GM12891 (cell line): ENCODE data around the gene GIGYF2.

Experiments used
- POLR2A ChIP-seq: IDR thresholded peaks from 2 replicates; pipeline ENCODE4 v1.6.1; 2011; ENCODE audit warnings: low read depth, low read length, control low read depth
- POLR2AphosphoS5 ChIP-seq: IDR thresholded peaks from 2 replicates; pipeline ENCODE4 v1.6.1; 2011; ENCODE audit warnings: low read depth, low read length, control low read depth
- POU2F2 ChIP-seq: IDR thresholded peaks from 2 replicates; pipeline ENCODE4 v1.6.1; 2011; ENCODE audit warnings: low read depth, mild to moderate bottlenecking, control low read depth, low read length, moderate library complexity
- SPI1 ChIP-seq: IDR thresholded peaks from 2 replicates; pipeline ENCODE4 v1.6.1; 2011; ENCODE audit warnings: low read depth, low read length, control low read depth
- TAF1 ChIP-seq: IDR thresholded peaks from 2 replicates; pipeline ENCODE4 v1.6.1; 2011; ENCODE audit warnings: low read depth, low read length, control low read depth

- no peak for TF ChIP-seq POLR2A
- TF ChIP-seq SPI1: no peak
- no peak for TF ChIP-seq POLR2AphosphoS5
- TF ChIP-seq TAF1: no peak
- TF ChIP-seq POU2F2: no peak
These were observed 31.7 kb downstream of the GIGYF2 start for GRCh38 chr2:232728785-232729184.
